ENCODE data around the gene ELMOD1. TPM values are rescaled to one million over a fixed set of nuclear protein-coding genes. Genes with fewer than 3 reads are reported as not detected.

Gene ELMOD1
- total and polyA plus RNA-seq, 10 of the 15 experiments (the other 5 are each of a cell fraction or from before 2014, with no cell fraction given): not detected

DNA sequence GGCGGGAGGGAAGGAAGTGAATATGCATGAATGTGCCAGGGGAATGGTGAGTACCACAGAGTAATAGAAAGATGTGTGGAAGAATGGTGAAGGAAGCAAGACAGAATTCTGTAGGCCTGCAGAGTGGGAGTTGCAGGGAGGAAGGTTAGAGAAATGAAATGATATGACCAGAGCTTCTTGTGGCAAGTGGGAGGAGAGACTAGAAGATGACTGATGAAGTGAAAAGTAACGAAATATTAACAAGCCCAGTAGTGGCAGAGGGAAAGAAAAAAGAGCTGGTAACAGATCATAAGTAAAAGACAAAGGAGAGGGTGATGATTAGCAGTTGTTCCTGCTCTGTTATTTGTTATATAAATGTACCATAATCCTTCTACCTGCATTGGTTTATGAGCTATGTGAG lies 24.4 kb upstream of the ELMOD1 start (continued):
- TF ChIP-seq JUND (IDR thresholded peaks at IDR 0.05; ENCODE audit: low read depth, low read length) (no peak), ETV6 (conservative IDR thresholded peaks at IDR 0.05 in 1 of 2, IDR thresholded peaks at IDR 0.05 in 1 of 2; ENCODE audit: borderline replicate concordance in 1 of 2, low read depth in 1 of 2) (no peak), BHLHE40 (IDR thresholded peaks at IDR 0.05; ENCODE audit: borderline replicate concordance in 1 of 2, low read depth in 2 of 2, low read length in 1 of 2) (no peak)
- TF ChIP-seq, protein P1, sequence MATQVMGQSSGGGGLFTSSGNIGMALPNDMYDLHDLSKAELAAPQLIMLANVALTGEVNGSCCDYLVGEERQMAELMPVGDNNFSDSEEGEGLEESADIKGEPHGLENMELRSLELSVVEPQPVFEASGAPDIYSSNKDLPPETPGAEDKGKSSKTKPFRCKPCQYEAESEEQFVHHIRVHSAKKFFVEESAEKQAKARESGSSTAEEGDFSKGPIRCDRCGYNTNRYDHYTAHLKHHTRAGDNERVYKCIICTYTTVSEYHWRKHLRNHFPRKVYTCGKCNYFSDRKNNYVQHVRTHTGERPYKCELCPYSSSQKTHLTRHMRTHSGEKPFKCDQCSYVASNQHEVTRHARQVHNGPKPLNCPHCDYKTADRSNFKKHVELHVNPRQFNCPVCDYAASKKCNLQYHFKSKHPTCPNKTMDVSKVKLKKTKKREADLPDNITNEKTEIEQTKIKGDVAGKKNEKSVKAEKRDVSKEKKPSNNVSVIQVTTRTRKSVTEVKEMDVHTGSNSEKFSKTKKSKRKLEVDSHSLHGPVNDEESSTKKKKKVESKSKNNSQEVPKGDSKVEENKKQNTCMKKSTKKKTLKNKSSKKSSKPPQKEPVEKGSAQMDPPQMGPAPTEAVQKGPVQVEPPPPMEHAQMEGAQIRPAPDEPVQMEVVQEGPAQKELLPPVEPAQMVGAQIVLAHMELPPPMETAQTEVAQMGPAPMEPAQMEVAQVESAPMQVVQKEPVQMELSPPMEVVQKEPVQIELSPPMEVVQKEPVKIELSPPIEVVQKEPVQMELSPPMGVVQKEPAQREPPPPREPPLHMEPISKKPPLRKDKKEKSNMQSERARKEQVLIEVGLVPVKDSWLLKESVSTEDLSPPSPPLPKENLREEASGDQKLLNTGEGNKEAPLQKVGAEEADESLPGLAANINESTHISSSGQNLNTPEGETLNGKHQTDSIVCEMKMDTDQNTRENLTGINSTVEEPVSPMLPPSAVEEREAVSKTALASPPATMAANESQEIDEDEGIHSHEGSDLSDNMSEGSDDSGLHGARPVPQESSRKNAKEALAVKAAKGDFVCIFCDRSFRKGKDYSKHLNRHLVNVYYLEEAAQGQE (IDR thresholded peaks at IDR 0.05; ENCODE audit: low read depth, low read length): no peak

- ATAC-seq (peak; percentile 2; the same call in 1 of the 3 replicates), DNase-seq (ENCODE audit: low read depth, low spot score) (no peak), FAIRE-seq (peak; percentile 66)
- CTCF ChIA-PET: interaction anchor here (0.6 to 21.8 kb wide), 13 partner anchors 8 to 203 kb away, joined by 3 to 536 read pairs (median 4); no protein-coding TSS in a partner anchor
- H3K4me1 ChIP-seq (ENCODE audit: control insufficient read depth, insufficient read depth, low read length): peaks cover 25% of the 10 kb centered on the region
- no peak overlapping the region for H3K9ac ChIP-seq (ENCODE audit: control insufficient read depth, insufficient read depth, low read length)
- intact Hi-C loops (cut with micrococcal nuclease; ENCODE audit: unreplicated experiment): loop anchor here (10.0 kb wide), 2 partner anchors 327 to 437 kb away; partner anchors contain the start of gene CUL5
- POLR2A ChIA-PET: interaction anchor here (0.6 kb wide), 1 partner anchor 224 kb away, joined by 4 read pairs; no protein-coding TSS in a partner anchor
- peaks cover 22% of the 10 kb centered on the region for H3K79me2 ChIP-seq (ENCODE audit: control insufficient read depth, insufficient read depth, low read length)
- WGBS (ENCODE audit: insufficient coverage, insufficient replicate concordance, low lambda C conversion rate, missing lambda C conversion rate): 6% methylated on average over 5 of the region's 5 CpGs
- BruUV-seq (replicated peaks): no TSS peak
- peak overlapping the region; percentile 23; the same call in 1 of the 2 replicates for H3K27ac ChIP-seq (ENCODE audit: control insufficient read depth, insufficient read depth)
- H3K27me3 ChIP-seq (replicated peaks in 1 of 2; ENCODE audit: control insufficient read depth in 2 of 2, insufficient read depth in 2 of 2, low read length in 1 of 2): no peaks in the 10 kb centered on the region
- H3K4me3 ChIP-seq: no peak overlapping the region
- H4K20me1 ChIP-seq (ENCODE audit: control insufficient read depth, insufficient read depth): no peaks in the 10 kb centered on the region
- SMC1A ChIA-PET (ENCODE audit: uncharacterized antibody, unreplicated experiment): interaction anchor here (0.8 to 11.1 kb wide), 14 partner anchors 8 to 398 kb away, joined by 3 to 249 read pairs (median 4); no protein-coding TSS in a partner anchor
- H3K36me3 ChIP-seq (ENCODE audit: control insufficient read depth in 2 of 2, insufficient read depth in 2 of 2, low read length in 1 of 2): no peaks in the 10 kb centered on the region
- peak overlapping the region; percentile 6 for H3K4me2 ChIP-seq (ENCODE audit: control insufficient read depth, insufficient read depth)
- H3K9me3 ChIP-seq (replicated peaks; ENCODE audit: control insufficient read depth, insufficient read depth, low read length): no peaks in the 10 kb centered on the region
- peak overlapping the region; percentile 54 for H2AFZ ChIP-seq (ENCODE audit: control insufficient read depth, low read depth, low read length)
- no peak for TF ChIP-seq BRCA1 (IDR thresholded peaks at IDR 0.05; ENCODE audit: low read depth, low read length)
- no peak for TF ChIP-seq YY1 (IDR thresholded peaks at IDR 0.05; ENCODE audit: low read depth, low read length)
- TF ChIP-seq SRF (IDR thresholded peaks at IDR 0.05; ENCODE audit: low read depth in 2 of 2, low read length in 2 of 2): 0 out of 4 replicates have a peak, but pooled peaks of 1 of the 2 experiments have one; percentile 14
- peak; percentile 38 for TF ChIP-seq RUNX3 (IDR thresholded peaks at IDR 0.05; ENCODE audit: low read length)
- no peak for TF ChIP-seq NR2F1 (conservative IDR thresholded peaks at IDR 0.05)
- TF ChIP-seq KAT2A (conservative IDR thresholded peaks at IDR 0.05; ENCODE audit: control insufficient read depth, low read depth, low read length): no peak
- 0 out of 2 replicates have a peak, but pooled peaks have one; percentile 5 for TF ChIP-seq GABPA (IDR thresholded peaks at IDR 0.05; ENCODE audit: low read depth)
- TF ChIP-seq NFYB (IDR thresholded peaks at IDR 0.05; ENCODE audit: insufficient read depth, low read depth, low read length): peak; percentile 58; the same call in 1 of the 2 replicates
- TF ChIP-seq ZBTB40 (IDR thresholded peaks at IDR 0.05; ENCODE audit: borderline replicate concordance): no peak
- TF ChIP-seq ZSCAN29 (IDR thresholded peaks at IDR 0.05): no peak
- in situ Hi-C loops (cut with MboI): no loop called here
- RAD21 ChIA-PET (ENCODE audit: unreplicated experiment): interaction anchor here (0.8 to 10.5 kb wide), 4 partner anchors 11 to 209 kb away, joined by 3 to 120 read pairs (median 4); no protein-coding TSS in a partner anchor
Observed at GRCh38 chr11:107567739-107568335, 23.1 kb upstream of the ELMOD1 start.

Data from GM12878 (cell line).